ES-I3 (cell line): ENCODE data around the gene CEP192.

Experiments used
- H3K36me3 ChIP-seq: 2 replicates; pipeline ENCODE4 v1.6.1; 2013; ENCODE audit warnings: mild to moderate bottlenecking, low read length, control low read depth, moderate library complexity; ENCODE audit not compliant: insufficient read depth
- H3K4me1 ChIP-seq: 2 replicates; pipeline ENCODE4 v1.6.1; 2013; ENCODE audit warnings: mild to moderate bottlenecking, control low read depth, low read length; ENCODE audit not compliant: insufficient read depth
- H3K9ac ChIP-seq: 2 replicates; pipeline ENCODE4 v1.6.1; 2013; ENCODE audit warnings: low read depth, mild to moderate bottlenecking, low read length, moderate library complexity
- H3K9me3 ChIP-seq: 2 replicates; pipeline ENCODE4 v1.6.1; 2013; ENCODE audit warnings: mild to moderate bottlenecking, low read length, moderate library complexity; ENCODE audit not compliant: control insufficient read depth, insufficient read depth

CEP192 gene

DNA sequence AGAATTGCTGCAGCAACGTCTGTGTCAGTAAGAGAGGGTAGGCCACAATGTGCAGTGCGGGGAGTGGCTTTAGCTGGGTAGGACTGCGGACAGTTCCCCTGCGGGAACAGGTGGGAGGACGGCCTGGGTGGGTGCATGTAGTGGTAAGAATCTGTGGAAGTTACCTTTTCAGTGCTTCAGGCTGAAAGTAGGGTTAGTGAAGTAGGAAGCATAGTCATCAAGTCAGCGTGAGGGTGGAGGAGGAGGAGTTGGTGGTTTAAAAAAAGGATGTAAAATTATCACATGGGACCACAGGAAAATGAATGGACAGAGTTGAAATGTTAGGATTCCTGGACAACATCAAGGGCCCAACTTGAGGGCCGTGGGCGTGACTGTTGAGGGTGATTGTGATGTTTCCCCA lies 13.2 kb downstream of the CEP192 start:
- 0 out of 2 replicates have a peak, but pooled peaks cover 2% of the 10 kb centered on the region for H3K9me3 ChIP-seq
- H3K36me3 ChIP-seq = peaks cover 7% of the 10 kb centered on the region
- H3K4me1 ChIP-seq = no peaks in the 10 kb centered on the region; the same call in 1 of the 2 replicates
- H3K9ac ChIP-seq = no peak overlapping the region

DNA sequence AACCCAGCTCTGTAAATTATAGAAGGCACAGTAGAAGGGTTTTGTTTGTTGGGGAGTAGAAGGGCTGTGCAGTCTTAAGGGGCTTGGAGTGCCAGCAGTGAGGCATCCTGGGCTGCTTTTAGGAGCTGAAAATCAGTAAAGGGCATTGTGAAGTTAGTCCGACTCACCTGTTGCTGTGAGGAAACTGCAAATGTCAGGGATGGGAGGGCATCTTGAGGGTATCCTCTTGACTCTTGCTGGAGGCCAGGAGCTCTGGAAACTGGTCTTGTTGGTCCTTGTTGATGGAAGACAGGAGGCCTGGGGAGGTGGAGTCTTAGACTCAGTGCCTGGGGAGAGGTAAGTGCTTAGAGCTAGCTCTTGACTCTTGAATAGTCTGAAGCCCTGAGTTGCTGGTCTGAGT lies 14.1 kb downstream of the CEP192 start:
- H3K4me1 ChIP-seq = no peaks in the 10 kb centered on the region; the same call in 1 of the 2 replicates
- H3K36me3 ChIP-seq = peaks cover 4% of the 10 kb centered on the region
- 0 out of 2 replicates have a peak, but pooled peaks cover 2% of the 10 kb centered on the region for H3K9me3 ChIP-seq
- H3K9ac ChIP-seq = no peak overlapping the region

DNA sequence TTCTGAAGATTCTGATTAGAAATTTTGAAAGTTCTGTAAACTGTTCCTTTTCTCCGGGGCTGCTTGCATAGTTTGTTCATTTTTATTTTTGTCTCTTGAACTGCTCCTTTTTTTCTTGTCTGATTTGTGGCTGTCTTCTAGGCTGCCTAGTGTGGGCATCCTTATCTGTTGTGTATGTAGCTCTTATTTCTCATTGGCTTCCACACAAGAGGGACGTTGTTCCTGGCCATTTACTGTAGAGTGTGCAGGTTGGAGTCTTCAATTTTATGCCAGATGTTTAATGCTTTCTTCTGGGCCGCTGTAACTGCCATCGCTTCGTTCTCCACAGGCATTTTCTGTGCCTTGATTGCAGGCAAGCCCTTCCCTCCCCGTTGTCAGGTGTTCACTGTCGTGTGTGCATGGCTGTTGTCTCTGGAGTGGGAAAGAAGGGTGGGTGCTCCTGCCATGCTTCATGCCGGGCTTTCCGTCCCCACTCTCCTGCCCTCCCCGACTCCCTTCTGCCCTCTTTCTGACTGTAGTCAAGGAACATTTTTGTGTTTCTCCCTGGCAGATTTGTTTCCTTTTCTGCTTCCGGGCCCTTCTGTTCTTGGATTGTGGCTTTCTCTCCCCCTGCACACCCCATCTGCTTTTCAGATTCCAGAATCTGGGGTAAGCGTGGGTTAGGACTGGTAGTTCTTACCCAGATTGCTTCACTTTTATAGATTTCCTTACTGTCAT lies 15.5 kb downstream of the CEP192 start:
- Histone ChIP-seq H3K36me3 (peaks cover 4% of the 10 kb centered on the region), H3K9ac (no peak overlapping the region), H3K4me1 (no peaks in the 10 kb centered on the region; the same call in 1 of the 2 replicates), H3K9me3 (0 out of 2 replicates have a peak, but pooled peaks cover 2% of the 10 kb centered on the region)

DNA sequence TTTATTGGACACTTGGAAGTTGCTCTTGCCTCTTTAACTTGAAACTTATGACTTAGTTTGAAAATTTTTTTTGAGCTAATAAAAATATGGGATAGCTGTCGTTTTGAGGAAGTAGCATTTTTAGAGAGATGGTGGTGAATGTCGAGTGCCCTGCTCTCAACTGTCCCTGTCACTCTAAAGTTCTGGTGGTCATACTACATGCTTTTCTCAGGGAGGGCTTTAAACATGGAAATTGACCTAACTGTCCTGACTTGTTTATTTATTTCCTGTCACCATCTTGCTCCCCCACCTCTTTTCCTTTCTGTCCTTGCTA lies 16.0 kb downstream of the CEP192 start:
- Histone ChIP-seq H3K4me1 (no peaks in the 10 kb centered on the region; the same call in 1 of the 2 replicates), H3K36me3 (peaks cover 4% of the 10 kb centered on the region), H3K9me3 (0 out of 2 replicates have a peak, but pooled peaks cover 2% of the 10 kb centered on the region), H3K9ac (no peak overlapping the region)

DNA sequence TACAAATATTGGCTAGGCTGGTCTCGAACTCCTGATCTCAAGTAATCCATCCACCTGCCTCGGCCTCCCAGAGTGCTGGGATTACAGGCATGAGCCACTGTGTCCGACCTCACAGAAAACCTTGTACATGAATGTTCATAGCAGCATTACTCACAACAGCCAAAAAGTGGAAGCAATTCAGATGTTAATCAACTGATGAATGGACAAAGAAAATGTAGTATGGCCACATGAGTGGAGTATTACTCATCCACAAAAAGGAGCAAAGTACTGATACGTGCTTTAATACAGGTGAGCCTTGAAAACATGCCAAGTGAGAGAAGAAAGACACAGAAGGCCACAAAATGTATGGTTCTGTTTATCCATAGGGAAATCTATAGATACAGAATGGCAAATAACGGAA lies 20.6 kb downstream of the CEP192 start:
- H3K36me3 ChIP-seq = peaks cover 28% of the 10 kb centered on the region
- no peak overlapping the region for H3K9ac ChIP-seq
- no peaks in the 10 kb centered on the region for H3K4me1 ChIP-seq
- H3K9me3 ChIP-seq = 0 out of 2 replicates have a peak, but pooled peaks cover 2% of the 10 kb centered on the region

DNA sequence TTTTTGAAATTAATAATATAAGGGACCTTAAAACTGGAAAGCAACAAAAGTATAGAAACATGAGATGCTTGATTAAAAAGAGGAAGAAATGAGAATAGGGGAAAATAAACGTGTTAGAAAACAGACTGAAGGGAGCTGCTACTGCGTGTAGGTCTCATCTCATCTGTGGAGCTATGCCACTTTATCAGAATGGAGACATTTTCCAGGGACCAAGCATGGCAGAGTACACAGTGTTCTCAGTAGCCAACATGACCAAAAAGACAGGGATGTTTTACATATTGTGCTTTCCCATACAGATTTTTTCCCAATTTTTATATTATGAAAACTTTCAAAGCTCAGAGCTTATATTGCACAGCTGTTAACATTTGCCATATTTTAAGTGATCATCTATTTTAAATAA lies 23.1 kb downstream of the CEP192 start:
- H3K4me1 ChIP-seq = no peaks in the 10 kb centered on the region
- H3K9me3 ChIP-seq = no peaks in the 10 kb centered on the region
- peaks cover 30% of the 10 kb centered on the region for H3K36me3 ChIP-seq
- H3K9ac ChIP-seq = no peak overlapping the region

DNA sequence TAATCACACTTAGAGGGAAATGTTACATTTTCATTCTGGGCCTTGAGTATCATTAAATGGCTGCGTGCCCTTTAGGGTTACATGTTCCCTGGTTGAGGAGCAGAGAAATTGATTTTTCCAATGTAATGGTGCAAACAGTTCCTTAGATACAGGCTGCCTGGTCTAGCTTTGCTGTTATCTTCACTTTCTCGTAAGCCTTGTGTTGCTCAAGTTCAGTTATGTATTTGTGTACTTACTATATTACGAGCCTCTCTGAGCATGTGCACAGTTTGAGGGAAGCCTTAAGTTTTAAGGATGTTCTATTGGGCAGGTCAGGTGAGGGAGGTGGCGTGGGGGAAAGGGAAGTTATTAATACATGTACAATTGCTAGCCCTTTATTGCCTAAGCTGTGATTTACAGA lies 23.7 kb downstream of the CEP192 start:
- Histone ChIP-seq H3K9me3 (no peaks in the 10 kb centered on the region), H3K4me1 (no peaks in the 10 kb centered on the region), H3K36me3 (peaks cover 30% of the 10 kb centered on the region), H3K9ac (no peak overlapping the region)

DNA sequence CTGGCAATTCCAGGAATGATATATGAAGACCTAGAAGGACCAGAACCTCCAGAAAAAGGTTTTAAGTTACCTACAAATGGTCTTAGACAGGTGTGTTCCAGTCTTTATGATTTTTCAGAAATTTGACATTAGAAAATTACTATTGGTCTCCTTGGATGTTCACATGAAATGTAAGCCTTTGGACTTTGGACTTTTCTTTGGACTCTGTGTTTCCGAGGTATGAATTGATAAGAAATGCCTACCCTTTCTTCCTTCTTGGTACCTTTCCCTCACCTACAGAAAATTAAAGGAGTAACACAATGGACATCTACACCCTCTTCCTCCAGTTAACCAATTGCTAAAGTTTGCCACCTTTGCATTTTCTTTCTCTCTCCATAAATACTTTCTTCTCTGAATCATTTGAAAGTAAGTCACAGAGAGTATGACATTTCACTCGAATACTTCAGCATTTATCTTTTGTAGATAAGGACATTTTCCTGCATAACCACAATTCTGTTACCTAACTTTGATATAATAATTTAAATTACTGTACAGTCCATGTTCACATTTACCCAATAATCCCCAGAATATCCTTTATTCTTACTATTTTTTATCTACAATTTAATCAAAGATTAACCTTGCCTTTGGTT lies 26.2 kb downstream of the CEP192 start:
- H3K9ac ChIP-seq = no peak overlapping the region
- no peaks in the 10 kb centered on the region for H3K4me1 ChIP-seq
- no peaks in the 10 kb centered on the region for H3K9me3 ChIP-seq
- peaks cover 36% of the 10 kb centered on the region for H3K36me3 ChIP-seq

DNA sequence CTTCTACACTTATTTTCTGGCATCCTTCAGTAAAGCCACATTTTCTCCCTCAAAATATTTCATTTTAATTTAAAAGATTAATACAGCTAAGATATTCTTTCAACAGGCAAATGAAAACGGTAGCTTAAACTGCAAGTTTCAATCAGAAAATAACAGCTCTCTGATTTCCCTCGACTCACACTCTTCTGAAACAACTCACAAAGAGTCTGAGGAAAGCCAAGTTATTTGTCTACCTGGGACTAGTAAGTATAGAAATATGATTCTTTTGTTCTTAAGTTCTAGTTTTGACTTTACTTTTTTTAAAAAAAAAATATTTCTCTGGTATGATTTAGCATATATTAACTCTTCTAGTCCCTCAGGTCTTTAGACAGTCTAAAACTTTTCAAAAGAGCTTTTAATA lies 27.2 kb downstream of the CEP192 start:
- peaks cover 31% of the 10 kb centered on the region for H3K36me3 ChIP-seq
- H3K4me1 ChIP-seq = no peaks in the 10 kb centered on the region
- no peak overlapping the region for H3K9ac ChIP-seq
- H3K9me3 ChIP-seq = no peaks in the 10 kb centered on the region

DNA sequence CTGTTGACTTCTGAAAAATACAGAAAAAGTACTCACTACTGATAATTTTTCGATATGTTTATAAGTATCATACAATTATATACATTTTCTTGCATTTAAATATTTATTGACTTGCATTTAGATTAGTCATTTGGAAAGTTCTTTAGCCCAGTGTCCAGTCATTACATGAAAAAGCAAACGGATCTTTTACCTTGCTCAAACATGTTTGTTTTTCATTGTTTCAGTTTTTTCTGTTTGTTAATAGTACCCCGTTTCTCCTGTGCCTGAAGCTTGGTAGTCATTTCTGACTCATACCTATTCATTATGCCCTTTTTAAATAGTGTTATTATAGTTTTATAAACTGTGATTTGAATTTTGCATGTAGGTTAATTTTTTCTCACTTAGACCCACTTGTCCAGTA lies 28.1 kb downstream of the CEP192 start:
- Histone ChIP-seq H3K36me3 (peaks cover 27% of the 10 kb centered on the region), H3K9me3 (no peaks in the 10 kb centered on the region)

DNA sequence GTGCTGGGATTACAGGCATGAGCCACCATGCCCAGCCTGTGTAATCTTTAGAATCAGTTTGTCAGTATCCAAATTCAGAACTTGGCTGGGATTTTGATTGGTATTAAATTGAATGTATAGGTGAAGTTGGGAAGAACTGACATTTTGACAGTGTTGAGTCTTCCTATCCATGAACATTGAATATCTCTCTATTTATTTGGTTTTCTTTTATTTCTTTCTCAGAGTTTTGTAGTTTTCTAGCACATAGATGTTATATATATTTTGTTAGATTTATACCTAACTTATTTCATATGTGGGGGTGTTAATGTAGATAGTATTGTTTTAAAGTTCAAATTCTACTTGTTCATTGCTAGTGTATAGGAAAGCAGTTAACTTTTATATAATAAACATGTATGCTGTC lies 31.5 kb downstream of the CEP192 start:
- peaks cover 8% of the 10 kb centered on the region for H3K36me3 ChIP-seq
- H3K9ac ChIP-seq = no peak overlapping the region
- no peaks in the 10 kb centered on the region for H3K9me3 ChIP-seq
- no peaks in the 10 kb centered on the region for H3K4me1 ChIP-seq

More for the DNA sequence above, 28.1 kb downstream of the CEP192 start:
- Histone ChIP-seq H3K4me1 (no peaks in the 10 kb centered on the region), H3K9ac (no peak overlapping the region)

DNA sequence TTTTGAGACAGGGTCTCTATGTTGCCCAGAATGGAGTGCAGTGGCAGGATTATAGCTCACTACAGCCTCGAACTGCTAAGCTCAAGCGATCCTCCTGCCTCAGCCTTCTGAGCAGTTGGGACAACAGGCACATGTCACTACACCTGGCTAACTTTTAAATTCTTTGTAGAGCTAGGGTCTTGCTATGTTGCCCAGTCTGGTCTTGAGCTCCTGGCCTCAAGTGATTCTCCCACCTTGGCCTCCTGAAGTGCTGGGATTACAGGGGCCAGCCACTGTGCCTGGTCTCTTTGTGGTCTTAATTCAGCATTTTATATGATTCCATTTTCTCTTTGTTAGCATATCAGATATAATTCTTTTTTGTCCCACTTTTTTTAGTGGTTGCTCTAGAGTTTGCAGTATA lies 34.1 kb downstream of the CEP192 start:
- H3K4me1 ChIP-seq = no peaks in the 10 kb centered on the region
- no peaks in the 10 kb centered on the region for H3K9me3 ChIP-seq
- no peak overlapping the region for H3K9ac ChIP-seq
- H3K36me3 ChIP-seq = peaks cover 6% of the 10 kb centered on the region

DNA sequence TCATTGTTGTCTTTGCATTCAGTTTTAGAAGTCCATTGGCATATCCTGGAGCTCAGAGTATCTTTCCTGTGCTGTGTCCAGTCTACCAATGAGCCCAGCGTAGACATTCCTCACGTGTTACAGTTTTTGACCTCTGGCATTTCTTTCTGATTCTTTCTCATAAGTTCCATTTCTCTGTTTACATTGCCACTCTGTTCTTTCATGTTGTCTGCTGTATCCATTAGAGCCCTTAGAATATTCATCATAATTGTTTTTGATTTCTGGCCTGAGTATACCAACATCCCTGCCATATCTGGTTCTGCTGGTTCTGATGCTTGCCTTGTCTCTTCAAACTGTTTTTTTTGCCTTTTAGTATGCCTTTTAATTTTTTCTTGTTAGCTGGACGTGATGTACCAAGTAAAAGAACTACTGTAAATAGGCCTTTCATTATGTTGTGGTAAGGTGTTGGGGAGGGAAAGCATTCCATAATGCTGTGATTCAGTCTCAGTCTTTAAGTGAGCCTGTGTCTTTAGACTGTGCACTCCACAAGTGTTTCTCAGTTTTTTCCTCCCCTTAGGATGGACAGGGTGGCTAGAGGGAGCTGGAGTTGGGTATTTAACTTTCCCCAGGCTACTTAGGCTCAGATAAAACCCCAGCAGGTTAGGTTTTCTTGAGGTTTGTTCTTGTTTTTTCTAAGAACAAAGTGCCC lies 35.6 kb downstream of the CEP192 start:
- Histone ChIP-seq H3K9me3 (no peaks in the 10 kb centered on the region), H3K9ac (no peak overlapping the region), H3K36me3 (peaks cover 12% of the 10 kb centered on the region), H3K4me1 (no peaks in the 10 kb centered on the region)

DNA sequence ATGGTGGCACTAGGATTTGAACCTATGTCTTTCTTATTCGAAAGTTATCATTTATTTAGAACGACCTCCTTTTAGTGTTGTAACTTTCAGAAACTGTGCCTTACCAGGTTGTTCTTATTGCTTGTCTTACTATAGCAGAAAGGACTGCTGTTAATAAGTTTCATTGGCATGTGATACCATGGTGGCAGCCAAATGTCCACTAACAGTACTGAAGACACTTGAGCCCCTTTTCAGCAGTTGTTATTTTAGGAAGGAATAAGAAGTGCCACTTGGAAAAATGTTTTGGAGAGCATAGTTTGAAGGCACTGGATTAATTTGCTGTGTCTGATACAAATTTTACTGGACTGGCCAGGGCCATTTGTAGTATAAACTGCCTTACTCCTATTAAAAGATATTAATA lies 37.7 kb downstream of the CEP192 start:
- no peaks in the 10 kb centered on the region for H3K4me1 ChIP-seq
- H3K9me3 ChIP-seq = no peaks in the 10 kb centered on the region
- H3K36me3 ChIP-seq = peaks cover 21% of the 10 kb centered on the region
- H3K9ac ChIP-seq = no peak overlapping the region

DNA sequence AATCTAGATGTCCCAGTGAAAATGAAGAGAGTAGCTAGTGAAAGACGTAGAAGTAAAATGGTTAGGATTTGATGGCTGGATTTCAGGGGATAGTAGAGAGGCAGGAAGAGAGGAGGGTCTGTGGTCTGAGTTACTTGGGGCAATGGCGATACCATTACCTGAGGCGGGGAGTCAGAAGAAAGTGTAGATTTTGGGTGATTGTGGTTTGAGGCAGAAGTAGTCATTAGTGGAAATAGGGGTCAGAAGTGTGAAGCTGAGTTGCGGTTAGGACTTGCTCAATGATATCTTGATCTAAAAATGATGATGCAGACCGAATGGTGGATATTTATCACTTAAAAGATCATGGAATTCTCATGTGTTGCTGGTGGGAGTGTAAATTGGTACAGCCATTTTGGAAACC lies 41.0 kb downstream of the CEP192 start:
- no peaks in the 10 kb centered on the region for H3K4me1 ChIP-seq
- no peaks in the 10 kb centered on the region for H3K9me3 ChIP-seq
- no peak overlapping the region for H3K9ac ChIP-seq
- peaks cover 27% of the 10 kb centered on the region for H3K36me3 ChIP-seq
